CD4-positive, alpha-beta memory T cell (primary cell): ENCODE data around the gene TMEM245. TPM values are rescaled to one million over a fixed set of nuclear protein-coding genes. Genes with fewer than 3 reads are reported as not detected.

ENCODE experiments used
- CTCF ChIA-PET: fragments of 350-600 bp; sonication (Branson Sonifier 250); formaldehyde crosslinking; loops from one replicate; lab custom pipeline; 2021; ENCODE audit warnings: inconsistent platforms; ENCODE audit not compliant: partially characterized antibody; lab: Charles Lee
- POLR2A ChIA-PET: fragments of 350-600 bp; sonication (Branson Sonifier 250); formaldehyde crosslinking; loops from one replicate; lab custom pipeline; 2021; ENCODE audit not compliant: partially characterized antibody; lab: Charles Lee
- DNase-seq, 5 donors: peaks; one replicate each; pipeline versions ENCODE4 v3.0.0 to v3.0.0-alpha.2; 2020 to 2022; ENCODE audit warnings: mixed read lengths in 1 of 5
- H3K27ac ChIP-seq: one replicate; pipeline ENCODE4 v1.7.0; 2013; ENCODE audit warnings: low read depth, low read length
- H3K27me3 ChIP-seq: 2 replicates; pipeline ENCODE4 v1.7.0; 2013; ENCODE audit warnings: mild to moderate bottlenecking, low read length, moderate library complexity; ENCODE audit not compliant: insufficient read depth
- H3K36me3 ChIP-seq: 2 replicates; pipeline ENCODE4 v1.7.0; 2013; ENCODE audit warnings: mild to moderate bottlenecking, low read length, moderate library complexity; ENCODE audit not compliant: insufficient read depth
- H3K4me1 ChIP-seq: 2 replicates; pipeline ENCODE4 v1.7.0; 2013; ENCODE audit warnings: mild to moderate bottlenecking, low read length, moderate library complexity; ENCODE audit not compliant: insufficient read depth
- H3K4me3 ChIP-seq, 2 donors: one replicate each; pipeline ENCODE4 v1.7.0; 2013; ENCODE audit warnings: low read length in 2 of 2, mild to moderate bottlenecking in 1 of 2
- H3K9me3 ChIP-seq, 2 donors: one replicate each; pipeline ENCODE4 v1.7.0; 2013; ENCODE audit warnings: low read length in 2 of 2, control low read depth in 1 of 2; ENCODE audit not compliant: control insufficient read depth in 1 of 2
- H3K27ac Mint-ChIP-seq, 7 donors: one replicate each; pipeline ENCODE4 v1.8.0; 2020 to 2021; ENCODE audit warnings: mixed read lengths in 7 of 7, mild to moderate bottlenecking in 6 of 7, inconsistent platforms in 3 of 7, moderate library complexity in 3 of 7
- H3K27me3 Mint-ChIP-seq, 2 donors: one replicate each; pipeline ENCODE4 v1.8.0; 2020 to 2021; ENCODE audit warnings: mixed read lengths in 2 of 2
- H3K36me3 Mint-ChIP-seq, 2 donors: one replicate each; pipeline ENCODE4 v1.8.0; 2020 to 2021; ENCODE audit warnings: mixed read lengths in 2 of 2, inconsistent platforms in 1 of 2, mild to moderate bottlenecking in 1 of 2
- H3K4me1 Mint-ChIP-seq, 4 donors: one replicate each; pipeline ENCODE4 v1.8.0; 2020 to 2021; ENCODE audit warnings: mixed read lengths in 4 of 4, mild to moderate bottlenecking in 1 of 4
- H3K4me3 Mint-ChIP-seq, 8 donors: one replicate each; pipeline ENCODE4 v1.8.0; 2020 to 2021; ENCODE audit warnings: mixed read lengths in 8 of 8, mild to moderate bottlenecking in 7 of 8, moderate library complexity in 6 of 8, inconsistent platforms in 3 of 8
- H3K9me3 Mint-ChIP-seq, 8 donors: one replicate each; pipeline ENCODE4 v1.8.0; 2020 to 2021; ENCODE audit warnings: mixed read lengths in 8 of 8, mild to moderate bottlenecking in 5 of 8, inconsistent platforms in 3 of 8, moderate library complexity in 1 of 8
- intact Hi-C: fragments of 100-400 bp; cut with micrococcal nuclease; formaldehyde crosslinking; loops from one replicate; pipeline ENCODE4 v1.15.1; 2023
- polyA plus RNA-seq, 2 donors: library from polyadenylated mRNA; unstranded; fragments of 300-500 nt; fragmentation: Illumina TruSeq; gene quantifications; one replicate each; pipeline ENCODE4 v1.2.3, GENCODE V29; 2021
- total RNA-seq, 2 experiments: library from RNA; stranded (reverse); gene quantifications; one replicate each; pipeline ENCODE4 v1.2.3, GENCODE V29; 2021

The TMEM245 gene
- total and polyA plus RNA-seq, 4 experiments from 2014 or later: 28.9 to 74.3 (median 57.0) TPM

DNA sequence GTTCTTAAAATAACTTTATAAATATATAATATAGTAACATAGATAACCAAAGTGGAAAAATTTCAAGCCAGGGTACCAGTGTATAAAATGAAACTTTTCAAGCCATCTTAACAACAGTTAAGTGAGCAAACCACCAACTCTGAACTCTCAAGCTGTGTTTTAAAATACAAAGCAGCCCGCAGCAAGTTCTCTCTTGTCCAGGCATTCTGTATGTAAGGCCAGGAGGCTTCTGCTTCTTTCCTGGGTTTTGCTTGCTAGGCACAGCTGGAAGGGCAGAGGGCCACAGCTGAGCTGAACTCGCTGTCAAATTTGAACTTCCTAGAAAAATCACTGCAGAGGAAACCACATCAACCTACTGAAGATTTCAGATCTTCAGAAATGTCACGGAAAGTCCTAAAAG lies 99.6 kb downstream of the TMEM245 start:
- Histone ChIP-seq H3K36me3 (peaks cover 9% of the 10 kb centered on the region), H3K4me1 (no peaks in the 10 kb centered on the region), H3K27ac (no peak overlapping the region), H3K9me3 (no peaks in the 10 kb centered on the region), H3K27me3 (no peaks in the 10 kb centered on the region), H3K4me3 (no peak overlapping the region)
- Mint-ChIP-seq H3K9me3 (no peaks in the 10 kb centered on the region), H3K27me3 (no peaks in the 10 kb centered on the region), H3K4me1 (peaks cover 4 to 18% (median 8%) of the 10 kb centered on the region in 4 donors), H3K36me3 (peaks cover 27 to 44% of the 10 kb centered on the region in 2 donors), H3K27ac (peak overlapping the region in 3 of 7 donors; percentile 15 to 83 (median 15)), H3K4me3 (no peak overlapping the region)
- intact Hi-C loops: no loop called here
- ChIA-PET POLR2A (no interaction called here), CTCF (no interaction called here)
- DNase-seq: no peak

GRCh38 chr9:109019420-109019819 lies 100.3 kb downstream of the TMEM245 start:
- no peaks in the 10 kb centered on the region for H3K27me3 Mint-ChIP-seq
- Histone ChIP-seq H3K27me3 (no peaks in the 10 kb centered on the region), H3K36me3 (peaks cover 9% of the 10 kb centered on the region), H3K4me1 (no peaks in the 10 kb centered on the region), H3K27ac (no peak overlapping the region), H3K9me3 (no peaks in the 10 kb centered on the region), H3K4me3 (no peak overlapping the region)
- peaks cover 20 to 38% of the 10 kb centered on the region in 2 donors for H3K36me3 Mint-ChIP-seq
- intact Hi-C loops: no loop called here
- POLR2A ChIA-PET: no interaction called here
- H3K4me1 Mint-ChIP-seq: peaks cover 3 to 12% (median 5%) of the 10 kb centered on the region in 4 donors
- no peak overlapping the region for H3K4me3 Mint-ChIP-seq
- H3K9me3 Mint-ChIP-seq: no peaks in the 10 kb centered on the region
- CTCF ChIA-PET: interaction anchor here (0.6 kb wide), 1 partner anchor 21 kb away, joined by 3 read pairs; no protein-coding TSS in a partner anchor
- no peak for DNase-seq
- H3K27ac Mint-ChIP-seq: no peak overlapping the region

- peak overlapping the region in 4 of 7 donors; percentile 27 to 69 (median 52) for H3K27ac Mint-ChIP-seq
- intact Hi-C loops: no loop called here
- Histone ChIP-seq H3K4me1 (peaks cover 4% of the 10 kb centered on the region), H3K27me3 (no peaks in the 10 kb centered on the region), H3K27ac (no peak overlapping the region), H3K36me3 (peaks cover 9% of the 10 kb centered on the region), H3K4me3 (no peak overlapping the region), H3K9me3 (no peaks in the 10 kb centered on the region)
- H3K36me3 Mint-ChIP-seq: peaks cover 17 to 27% of the 10 kb centered on the region in 2 donors
- DNase-seq: no peak
- no peaks in the 10 kb centered on the region for H3K9me3 Mint-ChIP-seq
- no peak overlapping the region for H3K4me3 Mint-ChIP-seq
- H3K4me1 Mint-ChIP-seq: peaks cover 6 to 17% (median 10%) of the 10 kb centered on the region in 4 donors
- ChIA-PET CTCF (no interaction called here), POLR2A (no interaction called here)
- no peaks in the 10 kb centered on the region for H3K27me3 Mint-ChIP-seq
Measured at GRCh38 chr9:109017493-109017892, 102.3 kb downstream of the TMEM245 start.

DNA sequence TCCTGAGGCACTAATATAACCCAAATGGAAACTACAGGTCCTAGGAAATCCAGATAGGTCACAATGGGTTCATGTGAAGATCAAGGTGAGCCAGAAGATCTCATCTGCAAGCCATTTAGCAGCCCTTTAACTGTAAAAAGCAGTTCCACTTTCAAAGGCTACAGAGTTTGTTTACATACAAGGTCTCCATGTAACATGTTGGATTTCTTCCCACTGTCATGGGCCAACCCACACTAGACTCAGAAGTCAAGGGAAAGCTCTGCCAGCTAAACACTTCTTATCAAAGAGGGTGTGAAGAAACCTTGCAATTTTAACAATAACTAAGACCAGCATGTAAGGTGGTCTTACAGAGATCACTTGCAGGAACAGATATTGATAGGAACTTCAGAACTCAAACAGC lies 102.7 kb downstream of the TMEM245 start:
- POLR2A ChIA-PET: no interaction called here
- Mint-ChIP-seq H3K27me3 (no peaks in the 10 kb centered on the region), H3K36me3 (peaks cover 17 to 26% of the 10 kb centered on the region in 2 donors), H3K27ac (peak overlapping the region in 1 of 7 donors; percentile 46), H3K4me1 (peaks cover 11 to 21% (median 15%) of the 10 kb centered on the region in 4 donors), H3K4me3 (no peak overlapping the region), H3K9me3 (no peaks in the 10 kb centered on the region)
- intact Hi-C loops: no loop called here
- H3K4me1 ChIP-seq: peaks cover 9% of the 10 kb centered on the region
- H3K4me3 ChIP-seq: no peak overlapping the region
- no peak overlapping the region for H3K27ac ChIP-seq
- H3K27me3 ChIP-seq: no peaks in the 10 kb centered on the region
- DNase-seq: no peak
- peaks cover 9% of the 10 kb centered on the region for H3K36me3 ChIP-seq
- CTCF ChIA-PET: no interaction called here
- no peaks in the 10 kb centered on the region for H3K9me3 ChIP-seq

DNA sequence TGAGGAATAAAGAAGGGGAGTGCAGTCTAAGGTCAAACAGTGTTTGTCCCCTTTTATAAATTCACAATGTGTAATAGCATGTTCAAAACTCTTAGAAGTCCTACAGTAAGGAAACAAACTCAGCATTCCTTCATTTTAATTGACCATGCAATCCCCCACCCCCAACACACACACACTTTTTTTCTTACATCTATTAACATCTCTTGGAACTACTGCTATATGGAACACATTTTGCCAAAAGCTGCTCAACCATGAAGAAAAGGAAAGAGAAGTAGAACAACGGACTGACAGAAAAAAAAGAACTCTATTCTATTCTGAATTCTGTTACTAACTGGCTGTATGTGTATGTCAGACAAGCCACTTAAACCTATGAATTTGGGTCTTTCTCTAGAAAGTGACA lies 103.6 kb downstream of the TMEM245 start:
- ChIA-PET CTCF (no interaction called here), POLR2A (no interaction called here)
- no peaks in the 10 kb centered on the region for H3K27me3 Mint-ChIP-seq
- peaks cover 8% of the 10 kb centered on the region for H3K36me3 ChIP-seq
- H3K27ac Mint-ChIP-seq: peak overlapping the region in 6 of 7 donors; percentile 6 to 79 (median 56)
- no peak for DNase-seq
- intact Hi-C loops: no loop called here
- peaks cover 17 to 26% of the 10 kb centered on the region in 2 donors for H3K36me3 Mint-ChIP-seq
- H3K27me3 ChIP-seq: no peaks in the 10 kb centered on the region
- H3K4me3 Mint-ChIP-seq: no peak overlapping the region
- H3K4me1 ChIP-seq: peaks cover 13% of the 10 kb centered on the region
- no peak overlapping the region for H3K27ac ChIP-seq
- H3K9me3 Mint-ChIP-seq: no peaks in the 10 kb centered on the region
- no peak overlapping the region for H3K4me3 ChIP-seq
- H3K4me1 Mint-ChIP-seq: peaks cover 14 to 30% (median 23%) of the 10 kb centered on the region in 4 donors
- H3K9me3 ChIP-seq: no peaks in the 10 kb centered on the region

DNA sequence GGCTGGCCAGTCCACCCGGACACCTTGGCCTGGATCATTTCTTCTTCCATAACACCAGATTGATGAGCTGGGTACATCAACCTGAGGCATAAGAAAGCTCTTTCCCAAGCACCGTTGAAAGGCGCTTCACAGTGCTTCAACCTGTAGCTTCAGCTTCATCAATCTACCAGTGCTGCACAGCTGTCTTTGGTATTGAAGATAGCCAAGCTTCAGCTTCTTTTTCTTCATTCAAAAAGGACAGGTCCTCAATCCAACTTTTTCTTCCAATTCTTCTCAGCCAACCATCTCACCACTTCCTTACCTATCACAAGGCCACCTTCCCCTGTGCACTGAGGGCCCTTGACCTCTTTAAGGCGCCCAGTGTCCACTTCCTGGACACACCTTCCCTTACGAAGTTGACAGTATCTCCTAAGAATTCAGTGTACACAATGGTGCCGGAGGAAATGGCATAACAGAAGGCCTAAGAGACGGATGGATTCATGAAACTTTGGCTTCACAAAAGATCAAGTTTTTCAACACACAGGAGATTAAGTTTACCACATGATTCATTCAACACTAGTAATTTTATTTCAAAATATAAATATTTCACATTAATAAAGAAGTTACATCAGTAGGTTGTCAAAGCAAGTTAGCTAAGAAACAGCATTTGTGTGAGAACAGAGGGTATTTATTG lies 105.0 kb downstream of the TMEM245 start:
- Histone ChIP-seq H3K4me3 (no peak overlapping the region), H3K27ac (no peak overlapping the region), H3K27me3 (no peaks in the 10 kb centered on the region), H3K4me1 (peaks cover 13% of the 10 kb centered on the region), H3K9me3 (no peaks in the 10 kb centered on the region), H3K36me3 (no peaks in the 10 kb centered on the region)
- H3K27me3 Mint-ChIP-seq: no peaks in the 10 kb centered on the region
- peaks cover 17 to 31% (median 28%) of the 10 kb centered on the region in 4 donors for H3K4me1 Mint-ChIP-seq
- peak overlapping the region in 5 of 8 donors; percentile 7 to 97 (median 87) for H3K4me3 Mint-ChIP-seq
- ChIA-PET POLR2A (interaction anchor here (0.9 to 1.1 kb wide), 2 partner anchors 46 to 103 kb away, joined by 3 to 4 read pairs; no protein-coding TSS in a partner anchor), CTCF (interaction anchor here (1.6 kb wide), 1 partner anchor 61 kb away, joined by 4 read pairs; no protein-coding TSS in a partner anchor)
- peak overlapping the region; percentile 75 to 97 (median 93) for H3K27ac Mint-ChIP-seq
- no peaks in the 10 kb centered on the region for H3K9me3 Mint-ChIP-seq
- no peak for DNase-seq
- peaks cover 9 to 16% of the 10 kb centered on the region in 2 donors for H3K36me3 Mint-ChIP-seq
- intact Hi-C loops: loop anchor here (5.0 kb wide), 3 partner anchors 62 to 1732 kb away; partner anchors contain the start of gene RAD23B
